ENCODE results near the gene HES5.

The HES5 gene

GRCh38 chr1:2499986-2500596 lies 30.0 kb downstream of the HES5 start:
- DNase-seq (ENCODE audit: low read depth, low spot score), result no peak
- WGBS (ENCODE audit: insufficient coverage, insufficient read length), result no CpG with 5 or more reads among the region's 19 CpGs
- H3K9me3 ChIP-seq (ENCODE audit: control insufficient read depth, insufficient read depth, low read length), result no peaks in the 10 kb centered on the region
- H3K27me3 ChIP-seq (ENCODE audit: control insufficient read depth, insufficient read depth, low read length), result no peaks in the 10 kb centered on the region
- no peaks in the 10 kb centered on the region; the same call in 1 of the 2 replicates for H3K36me3 ChIP-seq (ENCODE audit: control insufficient read depth, insufficient read depth, low read length)
- H3K4me3 ChIP-seq (ENCODE audit: low read length), result no peak overlapping the region
- no peak overlapping the region for H3K27ac ChIP-seq (ENCODE audit: low read length)
- no peaks in the 10 kb centered on the region for H3K4me1 ChIP-seq (ENCODE audit: control insufficient read depth, insufficient read depth, low read length)

GRCh38 chr1:2499260-2499659 lies 30.8 kb downstream of the HES5 start:
- Histone ChIP-seq H3K4me1 (ENCODE audit: control insufficient read depth, insufficient read depth, low read length) (no peaks in the 10 kb centered on the region), H3K27me3 (ENCODE audit: control insufficient read depth, insufficient read depth, low read length) (no peaks in the 10 kb centered on the region), H3K4me3 (ENCODE audit: low read length) (no peak overlapping the region), H3K36me3 (ENCODE audit: control insufficient read depth, insufficient read depth, low read length) (no peaks in the 10 kb centered on the region; the same call in 1 of the 2 replicates), H3K27ac (ENCODE audit: low read length) (no peak overlapping the region), H3K9me3 (ENCODE audit: control insufficient read depth, insufficient read depth, low read length) (no peaks in the 10 kb centered on the region)
- WGBS (ENCODE audit: insufficient coverage, insufficient read length), result no CpG with 5 or more reads among the region's 4 CpGs
- no peak for DNase-seq (ENCODE audit: low read depth, low spot score)

- H3K4me3 ChIP-seq (ENCODE audit: low read length), result no peak overlapping the region
- no CpG with 5 or more reads among the region's 19 CpGs for WGBS (ENCODE audit: insufficient coverage, insufficient read length)
- DNase-seq (ENCODE audit: low read depth, low spot score), result no peak
- no peaks in the 10 kb centered on the region for H3K27me3 ChIP-seq (ENCODE audit: control insufficient read depth, insufficient read depth, low read length)
- no peak overlapping the region for H3K27ac ChIP-seq (ENCODE audit: low read length)
- H3K4me1 ChIP-seq (ENCODE audit: control insufficient read depth, insufficient read depth, low read length), result no peaks in the 10 kb centered on the region
- no peaks in the 10 kb centered on the region; the same call in 1 of the 2 replicates for H3K36me3 ChIP-seq (ENCODE audit: control insufficient read depth, insufficient read depth, low read length)
- H3K9me3 ChIP-seq (ENCODE audit: control insufficient read depth, insufficient read depth, low read length), result no peaks in the 10 kb centered on the region
These were observed 31.4 kb downstream of the HES5 start for GRCh38 chr1:2498648-2499047.

GRCh38 chr1:2497891-2498290 lies 32.2 kb downstream of the HES5 start:
- no peaks in the 10 kb centered on the region; the same call in 1 of the 2 replicates for H3K36me3 ChIP-seq (ENCODE audit: control insufficient read depth, insufficient read depth, low read length)
- no peaks in the 10 kb centered on the region for H3K27me3 ChIP-seq (ENCODE audit: control insufficient read depth, insufficient read depth, low read length)
- H3K27ac ChIP-seq (ENCODE audit: low read length), result no peak overlapping the region
- H3K4me3 ChIP-seq (ENCODE audit: low read length), result no peak overlapping the region
- no peaks in the 10 kb centered on the region for H3K4me1 ChIP-seq (ENCODE audit: control insufficient read depth, insufficient read depth, low read length)
- H3K9me3 ChIP-seq (ENCODE audit: control insufficient read depth, insufficient read depth, low read length), result no peaks in the 10 kb centered on the region
- DNase-seq (ENCODE audit: low read depth, low spot score), result no peak
- WGBS (ENCODE audit: insufficient coverage, insufficient read length), result no CpG with 5 or more reads among the region's 4 CpGs

GRCh38 chr1:2496746-2497145 lies 33.3 kb downstream of the HES5 start:
- Histone ChIP-seq H3K36me3 (ENCODE audit: control insufficient read depth, insufficient read depth, low read length) (no peaks in the 10 kb centered on the region; the same call in 1 of the 2 replicates), H3K27me3 (ENCODE audit: control insufficient read depth, insufficient read depth, low read length) (no peaks in the 10 kb centered on the region), H3K4me1 (ENCODE audit: control insufficient read depth, insufficient read depth, low read length) (no peaks in the 10 kb centered on the region), H3K27ac (ENCODE audit: low read length) (no peak overlapping the region), H3K9me3 (ENCODE audit: control insufficient read depth, insufficient read depth, low read length) (no peaks in the 10 kb centered on the region), H3K4me3 (ENCODE audit: low read length) (no peak overlapping the region)
- no peak for DNase-seq (ENCODE audit: low read depth, low spot score)
- no CpG with 5 or more reads among the region's 26 CpGs for WGBS (ENCODE audit: insufficient coverage, insufficient read length)

GRCh38 chr1:2496087-2496622 lies 33.9 kb downstream of the HES5 start:
- H3K36me3 ChIP-seq (ENCODE audit: control insufficient read depth, insufficient read depth, low read length), result no peaks in the 10 kb centered on the region; the same call in 1 of the 2 replicates
- no CpG with 5 or more reads among the region's 28 CpGs for WGBS (ENCODE audit: insufficient coverage, insufficient read length)
- no peak overlapping the region for H3K4me3 ChIP-seq (ENCODE audit: low read length)
- H3K9me3 ChIP-seq (ENCODE audit: control insufficient read depth, insufficient read depth, low read length), result no peaks in the 10 kb centered on the region
- no peak for DNase-seq (ENCODE audit: low read depth, low spot score)
- no peaks in the 10 kb centered on the region for H3K27me3 ChIP-seq (ENCODE audit: control insufficient read depth, insufficient read depth, low read length)
- no peaks in the 10 kb centered on the region for H3K4me1 ChIP-seq (ENCODE audit: control insufficient read depth, insufficient read depth, low read length)
- no peak overlapping the region for H3K27ac ChIP-seq (ENCODE audit: low read length)

GRCh38 chr1:2495546-2495945 lies 34.5 kb downstream of the HES5 start:
- H3K27me3 ChIP-seq (ENCODE audit: control insufficient read depth, insufficient read depth, low read length), result no peaks in the 10 kb centered on the region
- no peak overlapping the region for H3K4me3 ChIP-seq (ENCODE audit: low read length)
- H3K4me1 ChIP-seq (ENCODE audit: control insufficient read depth, insufficient read depth, low read length), result no peaks in the 10 kb centered on the region
- H3K36me3 ChIP-seq (ENCODE audit: control insufficient read depth, insufficient read depth, low read length), result no peaks in the 10 kb centered on the region; the same call in 1 of the 2 replicates
- no peak for DNase-seq (ENCODE audit: low read depth, low spot score)
- no peaks in the 10 kb centered on the region for H3K9me3 ChIP-seq (ENCODE audit: control insufficient read depth, insufficient read depth, low read length)
- no CpG with 5 or more reads among the region's 12 CpGs for whole genome bisulfite sequencing (ENCODE audit: insufficient coverage, insufficient read length)
- H3K27ac ChIP-seq (ENCODE audit: low read length), result no peak overlapping the region

- H3K36me3 ChIP-seq (ENCODE audit: control insufficient read depth, insufficient read depth, low read length), result no peaks in the 10 kb centered on the region; the same call in 1 of the 2 replicates
- DNase-seq (ENCODE audit: low read depth, low spot score), result no peak
- no peaks in the 10 kb centered on the region for H3K4me1 ChIP-seq (ENCODE audit: control insufficient read depth, insufficient read depth, low read length)
- no CpG with 5 or more reads among the region's 12 CpGs for WGBS (ENCODE audit: insufficient coverage, insufficient read length)
- no peaks in the 10 kb centered on the region for H3K27me3 ChIP-seq (ENCODE audit: control insufficient read depth, insufficient read depth, low read length)
- H3K4me3 ChIP-seq (ENCODE audit: low read length), result no peak overlapping the region
- H3K9me3 ChIP-seq (ENCODE audit: control insufficient read depth, insufficient read depth, low read length), result no peaks in the 10 kb centered on the region
- no peak overlapping the region for H3K27ac ChIP-seq (ENCODE audit: low read length)
These were observed 35.0 kb downstream of the HES5 start for GRCh38 chr1:2495026-2495425.

- Histone ChIP-seq H3K9me3 (ENCODE audit: control insufficient read depth, insufficient read depth, low read length) (no peaks in the 10 kb centered on the region), H3K27me3 (ENCODE audit: control insufficient read depth, insufficient read depth, low read length) (no peaks in the 10 kb centered on the region), H3K27ac (ENCODE audit: low read length) (no peak overlapping the region), H3K4me1 (ENCODE audit: control insufficient read depth, insufficient read depth, low read length) (no peaks in the 10 kb centered on the region), H3K4me3 (ENCODE audit: low read length) (no peak overlapping the region), H3K36me3 (ENCODE audit: control insufficient read depth, insufficient read depth, low read length) (no peaks in the 10 kb centered on the region; the same call in 1 of the 2 replicates)
- no peak for DNase-seq (ENCODE audit: low read depth, low spot score)
- WGBS (ENCODE audit: insufficient coverage, insufficient read length), result no CpG with 5 or more reads among the region's 19 CpGs
These were observed 35.8 kb downstream of the HES5 start for GRCh38 chr1:2494323-2494693.

- no peaks in the 10 kb centered on the region for H3K4me1 ChIP-seq (ENCODE audit: control insufficient read depth, insufficient read depth, low read length)
- no CpG with 5 or more reads among the region's 24 CpGs for WGBS (ENCODE audit: insufficient coverage, insufficient read length)
- H3K27ac ChIP-seq (ENCODE audit: low read length), result no peak overlapping the region
- no peaks in the 10 kb centered on the region for H3K27me3 ChIP-seq (ENCODE audit: control insufficient read depth, insufficient read depth, low read length)
- DNase-seq (ENCODE audit: low read depth, low spot score), result no peak
- H3K9me3 ChIP-seq (ENCODE audit: control insufficient read depth, insufficient read depth, low read length), result no peaks in the 10 kb centered on the region
- H3K4me3 ChIP-seq (ENCODE audit: low read length), result no peak overlapping the region
- H3K36me3 ChIP-seq (ENCODE audit: control insufficient read depth, insufficient read depth, low read length), result no peaks in the 10 kb centered on the region; the same call in 1 of the 2 replicates
These were observed 36.3 kb downstream of the HES5 start for GRCh38 chr1:2493691-2494322.

Measured in iPS DF 6.9 (cell line).